HG03442 (cell line): ENCODE measurements around the gene UCN.
"Not testable (repeated sequence)": the region's sequence is repeated elsewhere in the genome, so short reads cannot be mapped to it uniquely, and the experiment has no call there.

Source experiments
- ATAC-seq: cut with Tn5 transposase; IDR thresholded peaks from one replicate; pipeline ENCODE4 v1.9.1; 2021; ENCODE audit warnings: mild to moderate bottlenecking, moderate library complexity; ENCODE audit not compliant: unreplicated experiment

UCN gene

GRCh38 chr2:27315122-27315521 lies 6.9 kb upstream of the UCN start:
- no peak for ATAC-seq

DNA sequence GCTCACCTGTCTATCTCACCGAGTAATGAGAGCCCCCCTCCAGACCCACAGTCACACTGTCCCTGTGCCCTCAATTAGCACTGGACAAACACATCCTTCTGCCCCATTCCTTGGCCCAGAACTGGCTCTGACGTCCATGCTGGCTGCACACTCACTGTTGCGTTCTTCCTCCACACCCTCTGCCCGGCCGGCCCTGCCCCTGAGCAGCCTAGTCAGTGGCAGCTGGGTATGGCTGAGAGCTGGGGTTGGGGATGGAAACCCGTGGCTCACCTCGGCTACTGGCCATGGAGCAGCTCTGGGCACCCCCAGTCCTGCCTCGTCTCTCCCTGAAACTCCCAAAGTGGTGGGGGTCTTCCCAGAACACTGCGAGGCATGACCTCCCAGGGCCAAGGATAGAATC lies 6.5 kb upstream of the UCN start:
- no peak for ATAC-seq

DNA sequence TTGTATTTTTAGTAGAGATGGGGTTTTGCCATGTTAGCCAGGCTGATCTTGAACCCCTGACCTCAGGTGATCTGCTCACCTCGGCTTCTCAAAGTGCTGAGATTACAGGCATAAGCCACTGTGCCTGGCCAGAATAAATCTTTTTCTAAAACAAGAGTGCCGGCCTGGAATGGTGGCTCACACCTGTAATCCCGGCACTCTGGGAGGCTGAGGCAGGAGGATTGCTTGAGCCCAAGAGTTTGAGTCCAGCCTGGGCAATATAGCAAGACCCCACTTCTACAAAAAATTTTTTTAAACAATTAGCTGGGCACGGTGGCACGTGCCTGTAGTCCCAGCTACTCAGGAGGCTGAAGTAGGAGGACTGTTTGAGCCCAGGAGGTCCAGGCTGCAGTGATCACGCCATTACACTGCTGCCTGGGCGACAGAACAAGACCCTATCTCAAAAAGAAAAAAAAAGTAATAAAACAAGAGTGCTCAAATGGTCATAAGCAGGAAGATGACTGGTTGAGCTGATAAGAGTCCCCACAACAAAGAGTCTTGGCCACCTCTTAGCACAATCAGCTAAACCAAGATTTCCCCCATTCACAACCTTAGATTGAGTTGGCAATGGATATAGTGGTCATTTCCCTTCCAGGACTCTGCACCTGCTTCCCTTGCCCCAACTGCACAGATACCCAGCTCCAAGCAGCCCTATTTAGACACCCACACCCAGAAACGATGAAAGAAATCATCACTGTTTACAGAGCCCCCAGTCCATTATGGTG lies 5.8 kb upstream of the UCN start:
- ATAC-seq = no peak

GRCh38 chr2:27312152-27312551 lies 3.9 kb upstream of the UCN start:
- ATAC-seq = no peak

- ATAC-seq = no peak
Observed at GRCh38 chr2:27309651-27310050, 1.4 kb upstream of the UCN start.

GRCh38 chr2:27307545-27308358 lies 493 bp downstream of the UCN start:
- ATAC-seq = no peak

DNA sequence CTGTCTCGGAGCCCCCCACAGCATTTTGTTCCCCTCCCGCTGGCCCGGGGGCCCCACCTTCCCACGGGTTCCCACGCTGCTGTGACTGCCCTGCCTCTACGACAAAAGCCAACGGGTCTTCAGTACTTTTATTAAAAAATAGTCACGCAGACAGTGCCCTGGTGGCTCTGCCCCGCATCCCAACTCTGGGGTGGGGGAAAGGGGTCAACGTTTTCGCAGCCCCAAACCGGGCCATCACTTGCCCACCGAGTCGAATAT lies 1.0 kb downstream of the UCN start:
- ATAC-seq = no peak

DNA sequence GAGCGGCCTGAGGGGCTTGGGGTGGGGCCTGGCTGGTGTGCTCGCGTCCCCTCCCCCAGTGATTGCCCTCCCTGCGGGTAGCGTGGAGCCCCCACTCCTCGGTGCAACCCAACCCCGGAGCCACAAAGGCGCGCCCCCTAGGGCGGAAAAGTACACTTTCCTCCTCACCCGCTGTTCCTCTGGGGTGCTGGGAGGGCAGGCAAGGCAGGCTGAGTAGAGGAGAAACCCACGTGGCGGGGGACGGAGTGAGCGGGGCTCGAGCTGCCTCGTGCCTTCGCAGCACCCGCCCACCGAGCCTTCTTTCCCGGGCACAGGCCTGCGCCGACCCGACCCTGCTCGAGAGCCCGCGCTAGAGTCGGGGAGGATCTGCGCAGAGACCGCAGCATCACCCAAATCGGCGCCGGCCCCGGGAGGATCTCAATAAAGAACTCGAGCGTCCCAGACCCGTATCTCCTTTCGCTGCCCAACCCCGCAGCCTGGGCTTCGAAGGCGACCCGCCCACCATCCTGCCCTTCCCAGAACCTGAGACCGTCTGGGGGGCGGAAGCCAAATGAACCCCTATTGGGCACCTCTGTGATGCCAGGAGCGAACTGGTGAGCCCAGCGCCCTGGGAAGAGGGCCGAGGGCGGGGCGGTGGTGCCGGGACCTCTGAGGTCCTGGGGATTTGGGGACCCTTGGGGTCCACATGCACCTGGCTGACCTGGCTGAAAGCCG lies 1.5 kb downstream of the UCN start:
- ATAC-seq = no peak

DNA sequence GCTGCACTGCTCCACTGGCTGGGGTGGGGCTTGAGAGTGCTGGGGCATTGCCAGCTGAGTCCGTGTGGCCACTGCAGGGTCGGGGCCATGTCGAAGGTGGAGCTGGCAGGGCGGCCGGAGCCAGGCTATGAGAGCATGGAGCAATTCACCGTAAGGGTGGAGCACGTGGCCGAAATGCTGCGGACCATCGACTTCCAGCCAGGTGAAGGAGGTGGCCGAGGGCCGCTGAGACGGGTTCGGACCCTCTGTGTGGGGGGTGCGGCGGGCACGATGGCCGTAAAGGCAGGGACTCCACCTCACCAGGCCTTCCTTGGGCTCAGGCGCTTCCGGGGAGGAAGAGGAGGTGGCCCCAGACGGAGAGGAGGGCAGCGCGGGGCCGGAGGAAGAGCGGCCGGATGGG lies 2.1 kb downstream of the UCN start:
- no peak for ATAC-seq

GRCh38 chr2:27305516-27305915 lies 2.7 kb downstream of the UCN start:
- ATAC-seq = no peak

- no peak for ATAC-seq
Observed at GRCh38 chr2:27304488-27305240, 3.6 kb downstream of the UCN start.

DNA sequence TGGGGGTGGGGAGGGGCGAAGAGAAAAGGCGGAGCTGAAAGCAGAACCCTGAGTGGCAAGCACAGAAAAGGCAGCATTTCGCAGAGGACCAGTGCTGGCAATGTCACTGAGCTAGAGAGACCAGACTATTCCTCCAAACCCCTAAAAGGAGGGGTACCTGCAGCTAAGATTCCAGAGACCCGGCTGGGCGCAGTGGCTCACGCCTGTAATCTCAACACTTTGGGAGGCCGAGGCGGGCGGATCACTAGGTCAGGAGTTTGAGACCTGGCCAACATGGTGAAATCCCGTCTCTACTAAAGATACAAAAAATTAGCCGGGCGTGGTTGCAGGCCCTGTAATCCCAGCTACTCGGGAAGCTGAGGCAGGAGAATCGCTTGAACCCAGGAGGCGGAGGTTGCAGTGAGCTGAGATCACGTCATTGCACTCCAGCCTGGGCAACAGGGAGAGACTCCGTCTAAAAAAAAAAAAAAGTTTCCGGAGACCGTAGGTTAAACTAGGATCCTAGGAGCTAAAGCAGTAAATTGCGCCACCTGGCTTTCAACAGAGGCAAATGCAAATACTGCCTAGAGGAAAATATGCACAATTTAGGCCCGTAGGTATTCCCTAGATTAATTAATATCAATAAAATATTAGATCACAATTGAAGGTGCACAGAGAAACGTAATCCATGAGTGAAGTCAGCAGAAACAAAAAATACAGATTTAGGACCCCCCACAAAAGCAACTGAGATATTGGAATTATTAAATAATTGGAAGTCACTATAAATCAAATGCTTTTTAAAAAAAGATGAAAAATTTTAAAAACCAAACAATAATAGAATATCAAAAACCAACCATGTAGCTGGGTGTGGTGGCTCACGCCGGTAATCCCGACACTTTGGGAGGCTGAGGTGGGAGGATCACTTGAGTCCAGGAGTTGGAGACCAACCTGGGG lies 4.9 kb downstream of the UCN start:
- no peak for ATAC-seq

DNA sequence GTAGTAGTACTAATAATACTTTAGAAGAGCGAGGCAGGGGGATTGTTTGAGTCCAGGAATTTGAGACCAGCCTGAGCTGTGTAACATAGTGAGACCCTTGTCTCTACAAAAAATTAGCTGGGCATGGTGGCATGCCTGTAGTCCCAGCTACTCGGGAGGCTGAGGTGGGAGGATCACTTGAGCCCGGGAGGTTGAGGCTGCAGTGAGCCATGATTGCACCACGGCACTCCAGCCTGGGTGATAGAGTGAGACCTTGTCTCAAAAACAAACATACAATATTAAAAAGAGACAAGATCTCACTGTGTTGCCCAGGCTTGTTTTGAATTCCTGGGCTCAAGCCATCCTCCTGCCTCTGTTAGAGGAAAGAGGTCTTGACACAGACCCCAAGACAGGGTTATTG lies 7.6 kb downstream of the UCN start:
- ATAC-seq = not testable (repeated sequence)

DNA sequence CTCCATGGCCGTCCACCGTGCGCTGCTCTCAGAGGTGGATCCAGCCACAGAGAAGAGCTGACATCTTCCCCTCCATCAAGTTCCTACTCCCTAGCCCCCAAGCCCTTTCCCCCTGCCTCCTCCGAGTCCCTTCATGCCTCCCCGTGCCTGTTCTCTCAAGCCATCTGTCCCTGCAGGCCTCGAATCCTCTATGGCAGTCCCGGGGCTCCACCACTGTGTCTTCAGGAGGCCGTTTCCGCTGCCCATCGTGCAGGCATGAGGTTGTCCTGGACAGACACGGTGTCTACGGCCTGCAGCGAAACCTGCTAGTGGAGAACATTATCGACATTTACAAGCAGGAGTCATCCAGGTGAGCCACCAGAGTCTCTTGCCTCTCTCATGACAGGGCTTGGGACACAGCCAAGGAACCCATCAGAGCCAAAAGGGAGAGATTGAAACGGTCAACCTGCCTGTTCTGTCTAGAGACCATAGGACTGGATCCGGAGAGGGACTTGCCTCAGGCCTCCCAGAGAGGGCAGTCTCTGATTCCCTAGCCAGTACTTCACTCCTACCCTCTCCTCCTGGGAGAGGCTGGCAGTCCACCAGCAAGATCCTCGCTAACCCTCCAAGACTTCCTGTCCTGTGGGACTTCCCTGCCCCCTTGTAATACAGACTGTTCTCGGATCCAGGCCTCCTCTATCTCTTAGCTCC lies 9.7 kb downstream of the UCN start:
- ATAC-seq = no peak

DNA sequence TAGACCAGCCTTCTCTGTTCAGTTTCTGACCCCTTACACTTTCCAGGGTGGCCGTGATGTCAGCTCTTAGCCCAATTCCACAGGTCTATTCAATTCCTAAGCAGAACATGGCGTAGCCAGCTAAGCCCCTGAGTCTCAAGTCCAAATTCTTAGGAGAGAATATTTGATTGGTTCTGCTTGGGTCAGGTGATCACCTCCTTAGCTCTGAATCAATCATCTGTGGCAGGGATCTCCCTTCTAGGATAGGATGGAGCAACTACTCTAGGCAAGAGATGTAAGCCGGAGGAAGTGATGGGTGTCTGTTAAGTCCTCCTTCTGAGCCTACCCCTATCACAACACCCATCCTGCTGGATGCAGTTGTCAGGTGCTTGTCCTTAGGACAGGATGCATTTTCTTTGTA lies 11.1 kb downstream of the UCN start:
- ATAC-seq = no peak

DNA sequence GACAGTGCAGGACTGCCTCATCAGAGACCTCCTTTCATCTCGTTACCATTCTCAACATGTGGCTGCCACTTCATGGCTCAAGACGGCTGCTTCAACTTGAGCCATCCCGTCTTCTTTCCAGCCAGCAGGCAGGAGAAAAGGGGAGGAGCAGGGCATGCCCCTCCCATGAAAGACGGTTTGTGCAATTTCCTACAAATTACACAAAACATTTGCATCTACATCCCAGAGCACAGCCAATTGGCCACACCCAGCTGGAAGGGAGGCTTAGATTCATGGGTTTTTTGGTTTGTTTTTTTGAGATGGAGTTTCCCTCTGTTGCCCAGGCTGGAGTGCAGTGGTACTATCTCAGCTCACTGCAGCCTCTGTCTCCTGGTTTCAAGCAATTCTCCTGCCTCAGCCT lies 11.8 kb downstream of the UCN start:
- no peak for ATAC-seq

DNA sequence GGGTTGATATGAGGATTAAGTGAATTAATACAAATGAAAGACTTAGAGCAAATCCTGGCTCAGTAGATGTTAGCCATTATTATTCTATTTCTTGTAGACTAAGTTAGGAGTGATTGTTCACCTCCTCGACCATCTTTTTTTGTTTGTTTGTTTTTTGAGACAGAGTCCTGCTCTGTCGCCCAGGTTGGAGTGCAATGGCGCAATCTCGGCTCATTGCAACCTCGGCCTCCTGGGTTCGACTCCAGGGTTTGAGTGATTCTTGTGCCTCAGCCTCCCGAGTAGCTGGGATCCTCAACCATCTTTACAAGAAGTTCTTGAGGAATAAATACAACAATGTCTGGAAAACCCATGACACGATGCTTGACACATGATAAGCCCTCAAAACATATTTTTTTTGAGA lies 13.3 kb downstream of the UCN start:
- no peak for ATAC-seq

DNA sequence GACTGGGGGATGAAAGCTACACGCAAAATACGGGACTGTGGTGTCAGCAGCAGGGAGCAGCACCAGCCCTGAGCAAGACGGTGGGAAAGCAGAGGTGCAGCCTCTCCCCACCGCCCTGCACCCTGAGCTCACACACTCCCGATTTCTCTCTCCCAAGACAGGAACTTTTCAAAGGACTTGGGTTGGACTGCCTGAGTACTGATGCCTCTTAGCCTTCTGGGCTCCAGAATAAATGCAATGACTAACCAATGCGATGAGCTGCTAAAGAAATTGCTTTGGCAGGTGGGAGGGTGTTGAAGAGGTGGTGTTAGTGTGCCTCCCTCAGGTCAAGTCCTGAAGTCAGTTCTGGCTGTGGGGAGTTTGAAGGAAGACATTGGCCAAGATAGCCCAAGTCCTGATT lies 16.4 kb downstream of the UCN start:
- ATAC-seq = no peak

DNA sequence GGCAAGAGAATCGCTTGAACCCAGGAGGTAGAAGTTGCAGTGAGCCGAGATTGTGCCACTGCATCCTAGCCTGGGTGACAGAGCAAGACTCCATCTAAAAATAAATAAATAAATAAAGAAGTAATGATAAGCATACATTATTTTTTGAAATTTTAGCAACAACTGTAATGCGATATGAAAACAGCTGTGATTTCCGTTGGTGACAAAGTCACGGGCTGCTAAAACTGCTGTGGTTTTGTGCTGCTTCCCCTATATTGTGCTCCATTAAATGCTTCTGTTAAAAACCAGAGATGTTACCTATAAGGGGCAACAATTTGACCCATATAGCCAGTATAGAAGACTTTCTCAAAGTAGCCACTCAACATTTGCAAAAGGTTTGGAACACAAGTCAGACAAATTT lies 17.7 kb downstream of the UCN start:
- no peak for ATAC-seq

DNA sequence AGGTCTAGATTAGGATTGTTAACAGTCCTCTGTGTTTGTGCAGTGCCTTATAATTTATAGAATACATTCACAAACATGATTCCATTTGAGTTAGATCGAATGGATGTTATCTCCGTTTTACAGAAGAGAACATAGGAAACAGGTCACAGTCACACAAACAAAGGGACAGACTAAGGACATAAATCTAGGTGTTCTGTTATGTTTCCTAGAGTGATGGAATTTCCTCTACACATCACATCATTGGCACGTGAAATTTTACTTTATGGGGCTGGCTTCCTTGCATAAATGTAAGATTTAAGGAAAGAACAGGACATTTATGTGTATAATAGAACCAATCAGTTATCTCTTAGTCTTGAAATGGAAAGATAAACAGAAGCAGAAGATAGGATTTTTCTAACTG lies 19.6 kb downstream of the UCN start:
- ATAC-seq = no peak
